Activated T-cell treated with anti-CD3 and anti-CD28 coated beads, Interleukin-2, amount 50 U/mL, for 48 hours (primary cell): ENCODE data around the gene CACNA2D3.
"Not testable (repeated sequence)": the region's sequence is repeated elsewhere in the genome, so short reads cannot be mapped to it uniquely, and the experiment has no call there.

ENCODE experiments used
- DNase-seq, 2 experiments: peaks; one replicate each; pipeline ENCODE4 v3.0.0-alpha.2; 2020

Gene CACNA2D3

GRCh38 chr3:54390582-54390981 is 268.2 kb downstream of the CACNA2D3 start:
- DNase-seq = no peak

GRCh38 chr3:54393150-54393549 is 270.8 kb downstream of the CACNA2D3 start:
- DNase-seq = no peak

- no peak for DNase-seq
These were observed 286.0 kb downstream of the CACNA2D3 start for GRCh38 chr3:54408328-54408727.

GRCh38 chr3:54421943-54422342 is 299.6 kb downstream of the CACNA2D3 start:
- DNase-seq = no peak

- DNase-seq = no peak
These were observed 301.9 kb downstream of the CACNA2D3 start for GRCh38 chr3:54424292-54424691.

- no peak for DNase-seq
These were observed 304.0 kb downstream of the CACNA2D3 start for GRCh38 chr3:54426381-54426780.

- no peak for DNase-seq
These were observed 305.1 kb downstream of the CACNA2D3 start for GRCh38 chr3:54427501-54427900.

GRCh38 chr3:54427941-54428871 is 305.9 kb downstream of the CACNA2D3 start:
- peak; percentile 27 to 39 for DNase-seq

- DNase-seq = no peak
These were observed 310.6 kb downstream of the CACNA2D3 start for GRCh38 chr3:54432975-54433374.

- no peak for DNase-seq
These were observed 311.5 kb downstream of the CACNA2D3 start for GRCh38 chr3:54433846-54434245.

- DNase-seq = no peak
These were observed 312.4 kb downstream of the CACNA2D3 start for GRCh38 chr3:54434756-54435155.

- DNase-seq = no peak
These were observed 314.9 kb downstream of the CACNA2D3 start for GRCh38 chr3:54437271-54437670.

- no peak for DNase-seq
These were observed 321.3 kb downstream of the CACNA2D3 start for GRCh38 chr3:54443561-54444161.

GRCh38 chr3:54445630-54446029 is 323.3 kb downstream of the CACNA2D3 start:
- DNase-seq = no peak

GRCh38 chr3:54447427-54447826 is 325.1 kb downstream of the CACNA2D3 start:
- DNase-seq = no peak

- DNase-seq = no peak
These were observed 332.5 kb downstream of the CACNA2D3 start for GRCh38 chr3:54454806-54455205.

- DNase-seq = no peak
These were observed 336.0 kb downstream of the CACNA2D3 start for GRCh38 chr3:54458357-54458756.

- DNase-seq = not testable (repeated sequence)
These were observed 342.2 kb downstream of the CACNA2D3 start for GRCh38 chr3:54464554-54464953.

- no peak for DNase-seq
These were observed 354.5 kb downstream of the CACNA2D3 start for GRCh38 chr3:54476891-54477290.

GRCh38 chr3:54481606-54482365 is 359.4 kb downstream of the CACNA2D3 start:
- no peak for DNase-seq

GRCh38 chr3:54484334-54484733 is 362.0 kb downstream of the CACNA2D3 start:
- no peak for DNase-seq

GRCh38 chr3:54486317-54486716 is 364.0 kb downstream of the CACNA2D3 start:
- no peak for DNase-seq

- DNase-seq = no peak
These were observed 365.9 kb downstream of the CACNA2D3 start for GRCh38 chr3:54488297-54488696.

- no peak for DNase-seq
These were observed 371.9 kb downstream of the CACNA2D3 start for GRCh38 chr3:54494209-54494608.
